ENCODE results near the gene XPO6. TPM values are rescaled to one million over a fixed set of nuclear protein-coding genes. Genes with fewer than 3 reads are reported as not detected.

Gene XPO6
- total RNA-seq, 4 donors from 2014 or later = 105 to 166 (median 141) TPM

- Histone ChIP-seq H3K27ac (peak overlapping the region in 1 of 4 donors; percentile 8), H3K27me3 (no peaks in the 10 kb centered on the region), H3K4me3 (no peak overlapping the region), H3K9me3 (no peaks in the 10 kb centered on the region), H3K4me1 (peaks cover 0 to 28% (median 8%) of the 10 kb centered on the region in 4 donors), H3K36me3 (peaks cover 0 to 26% (median 0%) of the 10 kb centered on the region in 3 donors)
- TF ChIP-seq POLR2A (IDR thresholded peaks at IDR 0.05) (no peak), EP300 (IDR thresholded peaks at IDR 0.05) (no peak), CTCF (IDR thresholded peaks at IDR 0.05) (no peak)
- WGBS, 2 donors = 81% methylated on average over 5 of the region's 5 CpGs
- no peak for DNase-seq (ENCODE audit: low spot score in 2 of 2)
Observed at GRCh38 chr16:28196387-28196987, 15.3 kb downstream of the XPO6 start.

- TF ChIP-seq CTCF (IDR thresholded peaks at IDR 0.05) (no peak), POLR2A (IDR thresholded peaks at IDR 0.05) (no peak), EP300 (IDR thresholded peaks at IDR 0.05) (no peak)
- 91 to 98% methylated on average over 2 of the region's 2 CpGs for WGBS, 2 donors
Observed at GRCh38 chr16:28195859-28196258, 15.9 kb downstream of the XPO6 start.

GRCh38 chr16:28193530-28194423 lies 18.0 kb downstream of the XPO6 start:
- WGBS, 2 donors = 62 to 63% methylated on average over 14 of the region's 14 CpGs
- Histone ChIP-seq H3K9me3 (no peaks in the 10 kb centered on the region), H3K4me1 (peaks cover 0 to 39% (median 11%) of the 10 kb centered on the region in 4 donors), H3K27ac (peak overlapping the region in 3 of 4 donors; percentile 36 to 76 (median 57)), H3K27me3 (no peaks in the 10 kb centered on the region), H3K36me3 (peaks cover 0 to 6% (median 0%) of the 10 kb centered on the region in 3 donors), H3K4me3 (peak overlapping the region in 1 of 4 donors; percentile 22)
- no peak for DNase-seq (ENCODE audit: low spot score in 2 of 2)
- no peak for TF ChIP-seq POLR2A (IDR thresholded peaks at IDR 0.05)
- no peak for TF ChIP-seq EP300 (IDR thresholded peaks at IDR 0.05)
- TF ChIP-seq CTCF (IDR thresholded peaks at IDR 0.05) = no peak

More at GRCh38 chr16:28195859-28196258, 15.9 kb downstream of the XPO6 start:
- no peaks in the 10 kb centered on the region for H3K27me3 ChIP-seq
- no peak overlapping the region for H3K27ac ChIP-seq
- peaks cover 0 to 28% (median 8%) of the 10 kb centered on the region in 4 donors for H3K4me1 ChIP-seq
- peaks cover 0 to 20% (median 0%) of the 10 kb centered on the region in 3 donors for H3K36me3 ChIP-seq
- DNase-seq (ENCODE audit: low spot score in 2 of 2) = no peak
- no peaks in the 10 kb centered on the region for H3K9me3 ChIP-seq
- H3K4me3 ChIP-seq = no peak overlapping the region

- Histone ChIP-seq H3K4me3 (peak overlapping the region in 1 of 4 donors; percentile 22), H3K4me1 (peaks cover 0 to 41% (median 13%) of the 10 kb centered on the region in 4 donors), H3K9me3 (no peaks in the 10 kb centered on the region), H3K27ac (peak overlapping the region in 1 of 4 donors; percentile 76), H3K36me3 (peaks cover 0 to 6% (median 0%) of the 10 kb centered on the region in 3 donors), H3K27me3 (no peaks in the 10 kb centered on the region)
- WGBS, 2 donors = 72 to 76% methylated on average over 10 of the region's 10 CpGs
- TF ChIP-seq EP300 (IDR thresholded peaks at IDR 0.05) (no peak), CTCF (IDR thresholded peaks at IDR 0.05) (no peak), POLR2A (IDR thresholded peaks at IDR 0.05) (no peak)
- DNase-seq (ENCODE audit: low spot score in 2 of 2) = no peak
Observed at GRCh38 chr16:28192806-28193529, 18.8 kb downstream of the XPO6 start.

Measured in tibial nerve (tissue), 4 donors.